ENCODE results near the gene BANP. TPM values are rescaled to one million over a fixed set of nuclear protein-coding genes. Genes with fewer than 3 reads are reported as not detected.

Gene BANP
- total and polyA plus RNA-seq, 3 donors from 2014 or later = 25.3 to 60.2 (median 55.9) TPM

- 90 to 92% methylated on average over 15 to 17 of the region's 18 CpGs for WGBS, 2 donors
Observed at GRCh38 chr16:88045820-88046303, 94.6 kb downstream of the BANP start.

GRCh38 chr16:88047462-88047861 is 96.2 kb downstream of the BANP start:
- WGBS, 2 donors = 88% methylated on average over 2 to 3 of the region's 3 CpGs
- no peak for TF ChIP-seq CTCF (IDR thresholded peaks at IDR 0.05)
- no peak for TF ChIP-seq POLR2A (IDR thresholded peaks at IDR 0.05)

More at GRCh38 chr16:88045820-88046303, 94.6 kb downstream of the BANP start:
- H3K4me3 ChIP-seq = no peak overlapping the region
- intact Hi-C loops (cut with DNase I; ENCODE audit: low total_unique reads) = no loop called here
- H3K27ac ChIP-seq = no peak overlapping the region
- no peak for TF ChIP-seq CTCF (IDR thresholded peaks at IDR 0.05)
- no peak for TF ChIP-seq POLR2A (IDR thresholded peaks at IDR 0.05)
- H3K27me3 ChIP-seq = no peaks in the 10 kb centered on the region
- H3K4me1 ChIP-seq = no peaks in the 10 kb centered on the region
- no peak for DNase-seq
- no peaks in the 10 kb centered on the region for H3K36me3 ChIP-seq (ENCODE audit: low read depth, missing control alignments)
- no peaks in the 10 kb centered on the region for H3K9me3 ChIP-seq

GRCh38 chr16:88048985-88049384 is 97.8 kb downstream of the BANP start:
- TF ChIP-seq POLR2A (IDR thresholded peaks at IDR 0.05) (no peak), CTCF (IDR thresholded peaks at IDR 0.05) (no peak)
- Histone ChIP-seq H3K36me3 (ENCODE audit: low read depth, missing control alignments) (no peaks in the 10 kb centered on the region), H3K9me3 (no peaks in the 10 kb centered on the region), H3K27ac (no peak overlapping the region), H3K4me1 (no peaks in the 10 kb centered on the region), H3K27me3 (no peaks in the 10 kb centered on the region), H3K4me3 (no peak overlapping the region)
- DNase-seq = no peak
- intact Hi-C loops (cut with DNase I; ENCODE audit: low total_unique reads) = no loop called here
- WGBS, 2 donors = 92% methylated on average over 5 to 15 of the region's 15 CpGs

More at GRCh38 chr16:88047462-88047861, 96.2 kb downstream of the BANP start:
- H3K27ac ChIP-seq = no peak overlapping the region
- DNase-seq = no peak
- intact Hi-C loops (cut with DNase I; ENCODE audit: low total_unique reads) = no loop called here
- H3K4me3 ChIP-seq = no peak overlapping the region
- H3K9me3 ChIP-seq = no peaks in the 10 kb centered on the region
- no peaks in the 10 kb centered on the region for H3K36me3 ChIP-seq (ENCODE audit: low read depth, missing control alignments)
- no peaks in the 10 kb centered on the region for H3K27me3 ChIP-seq
- no peaks in the 10 kb centered on the region for H3K4me1 ChIP-seq

GRCh38 chr16:88049561-88050545 is 98.6 kb downstream of the BANP start:
- no peak overlapping the region for H3K27ac ChIP-seq
- no peaks in the 10 kb centered on the region for H3K36me3 ChIP-seq (ENCODE audit: low read depth, missing control alignments)
- no peak overlapping the region for H3K4me3 ChIP-seq
- 90 to 92% methylated on average over 24 to 25 of the region's 25 CpGs for WGBS, 2 donors
- no peaks in the 10 kb centered on the region for H3K27me3 ChIP-seq
- DNase-seq = no peak
- intact Hi-C loops (cut with DNase I; ENCODE audit: low total_unique reads) = no loop called here
- TF ChIP-seq CTCF (IDR thresholded peaks at IDR 0.05) (no peak), POLR2A (IDR thresholded peaks at IDR 0.05) (no peak)
- no peaks in the 10 kb centered on the region for H3K4me1 ChIP-seq
- no peaks in the 10 kb centered on the region for H3K9me3 ChIP-seq
